ENCODE data around the gene PPM1E. TPM values are rescaled to one million over a fixed set of nuclear protein-coding genes. Genes with fewer than 3 reads are reported as not detected.
"Not testable (repeated sequence)": the region's sequence is repeated elsewhere in the genome, so short reads cannot be mapped to it uniquely, and the experiment has no call there.

The PPM1E gene
- polyA plus RNA-seq, 1 experiment: 0.02 TPM

DNA sequence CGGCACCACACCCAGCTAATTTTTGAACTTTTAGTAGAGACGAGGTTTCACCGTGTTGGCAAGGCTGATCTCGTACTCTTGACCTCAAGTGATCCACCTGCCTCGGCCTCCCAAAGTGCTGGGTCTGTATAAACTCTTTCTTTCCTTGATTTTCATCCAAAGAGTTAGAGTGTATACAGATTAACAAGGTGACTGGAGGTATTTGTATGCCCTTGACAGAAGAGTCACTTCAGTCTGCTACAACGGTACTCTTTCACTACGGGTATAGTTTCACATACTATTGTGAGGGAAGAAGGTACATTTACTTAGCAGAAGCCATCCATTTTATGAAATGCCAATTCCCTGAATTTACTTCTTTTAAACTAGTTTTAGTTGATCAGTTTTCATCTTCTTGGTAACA lies 32.5 kb downstream of the PPM1E start:
- H3K36me3 ChIP-seq (ENCODE audit: control insufficient read depth, insufficient read depth, low read length): no peaks in the 10 kb centered on the region
- POLR2A ChIA-PET: no interaction called here
- no peak for DNase-seq (ENCODE audit: low read depth)
- CTCF ChIA-PET: no interaction called here
- no peak overlapping the region for H3K4me3 ChIP-seq (ENCODE audit: low read depth, low read length)
- TF ChIP-seq, protein P1, sequence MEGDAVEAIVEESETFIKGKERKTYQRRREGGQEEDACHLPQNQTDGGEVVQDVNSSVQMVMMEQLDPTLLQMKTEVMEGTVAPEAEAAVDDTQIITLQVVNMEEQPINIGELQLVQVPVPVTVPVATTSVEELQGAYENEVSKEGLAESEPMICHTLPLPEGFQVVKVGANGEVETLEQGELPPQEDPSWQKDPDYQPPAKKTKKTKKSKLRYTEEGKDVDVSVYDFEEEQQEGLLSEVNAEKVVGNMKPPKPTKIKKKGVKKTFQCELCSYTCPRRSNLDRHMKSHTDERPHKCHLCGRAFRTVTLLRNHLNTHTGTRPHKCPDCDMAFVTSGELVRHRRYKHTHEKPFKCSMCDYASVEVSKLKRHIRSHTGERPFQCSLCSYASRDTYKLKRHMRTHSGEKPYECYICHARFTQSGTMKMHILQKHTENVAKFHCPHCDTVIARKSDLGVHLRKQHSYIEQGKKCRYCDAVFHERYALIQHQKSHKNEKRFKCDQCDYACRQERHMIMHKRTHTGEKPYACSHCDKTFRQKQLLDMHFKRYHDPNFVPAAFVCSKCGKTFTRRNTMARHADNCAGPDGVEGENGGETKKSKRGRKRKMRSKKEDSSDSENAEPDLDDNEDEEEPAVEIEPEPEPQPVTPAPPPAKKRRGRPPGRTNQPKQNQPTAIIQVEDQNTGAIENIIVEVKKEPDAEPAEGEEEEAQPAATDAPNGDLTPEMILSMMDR (IDR thresholded peaks at IDR 0.05; ENCODE audit: insufficient read depth, low read depth, low read length): no peak
- H3K27me3 ChIP-seq (ENCODE audit: control insufficient read depth, insufficient read depth, low read length): peaks cover 6% of the 10 kb centered on the region

DNA sequence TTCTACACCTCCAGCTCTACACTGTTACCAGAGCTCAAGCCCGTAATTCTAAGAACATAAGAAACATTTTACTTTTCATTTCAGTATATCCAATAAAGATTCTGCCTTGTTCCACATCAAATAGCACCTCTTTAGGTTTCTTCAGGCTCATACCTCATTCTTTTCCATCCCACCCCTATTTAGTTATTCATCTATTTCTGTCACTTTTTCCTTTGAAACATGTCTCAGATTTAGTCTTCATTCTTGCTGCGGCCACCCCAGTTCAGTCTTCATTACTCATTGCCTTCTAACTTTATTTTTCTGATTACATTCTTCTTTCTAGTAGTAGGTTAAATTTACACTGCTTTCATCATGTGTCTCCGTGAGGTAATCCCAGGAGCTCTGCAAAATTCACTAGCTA lies 33.5 kb downstream of the PPM1E start:
- H3K36me3 ChIP-seq (ENCODE audit: control insufficient read depth, insufficient read depth, low read length): no peaks in the 10 kb centered on the region
- H3K4me3 ChIP-seq (ENCODE audit: low read depth, low read length): no peak overlapping the region
- peaks cover 6% of the 10 kb centered on the region for H3K27me3 ChIP-seq (ENCODE audit: control insufficient read depth, insufficient read depth, low read length)
- no peak for DNase-seq (ENCODE audit: low read depth)
- ChIA-PET POLR2A (no interaction called here), CTCF (no interaction called here)
- TF ChIP-seq, protein P1 (IDR thresholded peaks at IDR 0.05; ENCODE audit: insufficient read depth, low read depth, low read length): no peak

DNA sequence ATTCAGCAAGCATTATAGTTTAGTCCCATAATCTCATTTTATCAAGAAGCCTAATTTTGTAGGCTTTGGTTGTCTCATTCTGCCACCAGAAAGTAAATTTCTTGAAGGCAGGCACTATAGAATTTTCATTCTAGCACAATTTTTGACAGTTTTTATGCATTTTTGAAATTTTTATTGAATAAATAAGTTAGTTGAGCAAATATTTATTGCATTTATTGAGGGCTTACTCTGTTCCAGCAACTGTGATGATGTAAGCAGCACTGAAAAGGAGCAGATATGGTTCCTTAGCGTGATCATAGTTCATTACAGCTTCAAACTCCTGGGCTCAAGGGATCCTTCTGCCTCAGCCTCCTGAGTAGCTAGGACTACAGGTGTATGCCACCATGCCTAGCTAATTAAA lies 34.2 kb downstream of the PPM1E start:
- H3K36me3 ChIP-seq (ENCODE audit: control insufficient read depth, insufficient read depth, low read length): no peaks in the 10 kb centered on the region
- H3K27me3 ChIP-seq (ENCODE audit: control insufficient read depth, insufficient read depth, low read length): peaks cover 6% of the 10 kb centered on the region
- TF ChIP-seq, protein P1 (IDR thresholded peaks at IDR 0.05; ENCODE audit: insufficient read depth, low read depth, low read length): no peak
- CTCF ChIA-PET: no interaction called here
- POLR2A ChIA-PET: no interaction called here
- DNase-seq (ENCODE audit: low read depth): no peak
- no peak overlapping the region for H3K4me3 ChIP-seq (ENCODE audit: low read depth, low read length)

DNA sequence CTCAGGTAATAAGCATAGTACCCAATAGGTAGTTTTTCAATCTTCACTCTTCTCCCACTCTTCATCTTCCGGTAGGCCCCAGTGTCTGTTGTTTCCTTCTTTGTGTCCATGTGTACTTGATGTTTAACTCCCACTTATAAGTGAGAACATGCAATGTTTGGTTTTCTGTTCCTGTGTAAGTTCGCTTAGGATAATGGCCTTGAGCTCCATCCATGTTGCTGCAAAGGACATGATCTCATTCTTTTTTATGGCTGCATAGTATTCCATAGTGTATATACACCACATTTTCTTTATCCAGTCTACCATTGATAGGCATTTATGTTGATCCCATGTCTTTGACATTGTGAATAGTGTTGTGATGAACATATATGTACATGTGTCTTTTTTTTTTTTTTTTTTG lies 38.9 kb downstream of the PPM1E start:
- H3K27me3 ChIP-seq (ENCODE audit: control insufficient read depth, insufficient read depth, low read length); DNase-seq (ENCODE audit: low read depth); POLR2A ChIA-PET; H3K4me3 ChIP-seq (ENCODE audit: low read depth, low read length); H3K36me3 ChIP-seq (ENCODE audit: control insufficient read depth, insufficient read depth, low read length); CTCF ChIA-PET: not testable (repeated sequence)

DNA sequence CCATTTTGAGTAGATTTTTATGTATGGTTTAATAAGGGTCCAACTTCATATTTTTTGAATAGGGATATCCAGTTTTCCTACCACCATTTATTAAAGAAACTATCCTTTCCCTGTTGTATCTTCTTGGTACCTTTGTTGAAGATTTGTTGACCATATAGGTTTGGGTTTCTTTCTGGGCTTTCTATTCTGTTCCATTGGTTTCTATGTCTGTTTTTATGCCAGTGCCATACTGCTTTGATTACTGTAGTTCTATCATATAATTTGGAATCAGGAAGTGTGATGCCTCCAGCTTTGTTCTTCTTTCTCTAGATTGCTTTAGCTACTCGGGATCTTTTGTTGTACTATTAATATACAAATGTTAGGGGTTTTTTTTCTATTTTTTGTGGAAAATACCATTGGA lies 46.5 kb downstream of the PPM1E start:
- Histone ChIP-seq H3K4me3 (ENCODE audit: low read depth, low read length) (no peak overlapping the region), H3K27me3 (ENCODE audit: control insufficient read depth, insufficient read depth, low read length) (no peaks in the 10 kb centered on the region), H3K36me3 (ENCODE audit: control insufficient read depth, insufficient read depth, low read length) (no peaks in the 10 kb centered on the region)
- ChIA-PET CTCF (no interaction called here), POLR2A (interaction anchor here (0.6 kb wide), 1 partner anchor 134 kb away, joined by 4 read pairs; no protein-coding TSS in a partner anchor)
- no peak for DNase-seq (ENCODE audit: low read depth)
- TF ChIP-seq, protein P1 (IDR thresholded peaks at IDR 0.05; ENCODE audit: insufficient read depth, low read depth, low read length): no peak

DNA sequence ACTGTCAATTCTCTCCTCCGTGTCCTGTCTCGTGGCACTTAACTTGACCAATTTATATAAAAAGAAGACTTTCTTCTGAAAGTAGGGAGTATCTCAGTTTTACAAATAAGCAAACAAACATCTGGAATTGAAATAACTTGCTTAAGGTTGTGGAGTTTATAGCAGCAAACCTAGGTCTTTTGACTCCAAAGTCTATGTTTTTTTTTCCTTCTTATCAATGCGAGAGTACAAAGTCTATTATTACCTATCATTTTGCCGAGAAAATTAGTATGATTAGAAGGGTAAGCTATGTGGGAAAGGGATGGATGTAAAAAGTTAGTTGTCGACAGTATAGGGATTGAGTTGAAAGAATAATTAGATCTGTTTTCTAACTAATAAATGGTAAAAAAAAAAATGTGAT lies 50.4 kb downstream of the PPM1E start:
- Histone ChIP-seq H3K27me3 (ENCODE audit: control insufficient read depth, insufficient read depth, low read length) (no peaks in the 10 kb centered on the region), H3K36me3 (ENCODE audit: control insufficient read depth, insufficient read depth, low read length) (no peaks in the 10 kb centered on the region), H3K4me3 (ENCODE audit: low read depth, low read length) (no peak overlapping the region)
- ChIA-PET POLR2A (no interaction called here), CTCF (no interaction called here)
- DNase-seq (ENCODE audit: low read depth): no peak
- TF ChIP-seq, protein P1 (IDR thresholded peaks at IDR 0.05; ENCODE audit: insufficient read depth, low read depth, low read length): no peak
